Rectal smooth muscle tissue (tissue), 1 donor: ENCODE measurements around the gene ZIC4.

ENCODE experiments used
- H3K27ac ChIP-seq: one replicate; pipeline ENCODE4 v1.7.0; 2013; ENCODE audit warnings: low read depth, low read length, inconsistent platforms
- H3K27me3 ChIP-seq: one replicate; pipeline ENCODE4 v1.7.0; 2013; ENCODE audit warnings: low read length; ENCODE audit not compliant: control insufficient read depth, insufficient read depth
- H3K36me3 ChIP-seq: one replicate; pipeline ENCODE4 v1.7.0; 2013; ENCODE audit warnings: low read length; ENCODE audit not compliant: control insufficient read depth, insufficient read depth
- H3K4me1 ChIP-seq: one replicate; pipeline ENCODE4 v1.7.0; 2013; ENCODE audit warnings: low read length; ENCODE audit not compliant: control insufficient read depth, insufficient read depth
- H3K4me3 ChIP-seq: one replicate; pipeline ENCODE4 v1.7.0; 2013; ENCODE audit warnings: low read length
- H3K9ac ChIP-seq: one replicate; pipeline ENCODE4 v1.7.0; 2013; ENCODE audit warnings: low read length

The ZIC4 gene

GRCh38 chr3:147377412-147378367, 28.7 kb downstream of the ZIC4 start:
- H3K27ac ChIP-seq: no peak overlapping the region
- no peak overlapping the region for H3K4me3 ChIP-seq
- no peaks in the 10 kb centered on the region for H3K36me3 ChIP-seq
- H3K27me3 ChIP-seq: peaks cover 26% of the 10 kb centered on the region
- no peak overlapping the region for H3K9ac ChIP-seq
- no peaks in the 10 kb centered on the region for H3K4me1 ChIP-seq

GRCh38 chr3:147373301-147373700, 33.0 kb downstream of the ZIC4 start:
- no peak overlapping the region for H3K4me3 ChIP-seq
- no peaks in the 10 kb centered on the region for H3K36me3 ChIP-seq
- H3K27ac ChIP-seq: no peak overlapping the region
- no peak overlapping the region for H3K9ac ChIP-seq
- no peaks in the 10 kb centered on the region for H3K4me1 ChIP-seq
- peaks cover 36% of the 10 kb centered on the region for H3K27me3 ChIP-seq

DNA sequence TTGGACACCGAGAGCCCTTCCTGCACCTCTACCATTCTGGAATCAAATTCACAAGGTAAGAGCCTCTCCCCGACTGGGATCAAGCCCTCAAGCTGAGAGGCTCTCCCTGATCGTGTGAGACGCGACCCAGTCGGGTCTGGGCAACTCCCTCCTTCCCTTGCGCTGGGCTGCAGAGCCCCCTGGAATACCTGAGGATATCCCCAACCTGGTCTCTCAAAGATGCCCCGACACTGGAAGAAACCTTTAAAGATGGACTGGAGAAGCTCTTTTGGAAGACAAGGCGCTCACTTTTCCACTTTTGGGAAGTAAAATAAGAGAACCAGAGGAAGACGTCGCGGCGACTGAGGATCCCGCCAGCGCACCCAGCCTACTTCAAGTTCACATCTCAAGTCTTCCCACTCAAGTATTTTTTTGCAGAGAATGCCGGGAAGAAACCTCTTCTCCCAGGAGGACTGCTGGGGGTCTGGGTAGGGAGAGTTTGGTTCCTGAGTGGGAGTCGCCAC, 33.8 kb downstream of the ZIC4 start:
- H3K4me3 ChIP-seq: no peak overlapping the region
- H3K27me3 ChIP-seq: peaks cover 35% of the 10 kb centered on the region
- no peak overlapping the region for H3K9ac ChIP-seq
- H3K36me3 ChIP-seq: no peaks in the 10 kb centered on the region
- H3K4me1 ChIP-seq: no peaks in the 10 kb centered on the region
- no peak overlapping the region for H3K27ac ChIP-seq

DNA sequence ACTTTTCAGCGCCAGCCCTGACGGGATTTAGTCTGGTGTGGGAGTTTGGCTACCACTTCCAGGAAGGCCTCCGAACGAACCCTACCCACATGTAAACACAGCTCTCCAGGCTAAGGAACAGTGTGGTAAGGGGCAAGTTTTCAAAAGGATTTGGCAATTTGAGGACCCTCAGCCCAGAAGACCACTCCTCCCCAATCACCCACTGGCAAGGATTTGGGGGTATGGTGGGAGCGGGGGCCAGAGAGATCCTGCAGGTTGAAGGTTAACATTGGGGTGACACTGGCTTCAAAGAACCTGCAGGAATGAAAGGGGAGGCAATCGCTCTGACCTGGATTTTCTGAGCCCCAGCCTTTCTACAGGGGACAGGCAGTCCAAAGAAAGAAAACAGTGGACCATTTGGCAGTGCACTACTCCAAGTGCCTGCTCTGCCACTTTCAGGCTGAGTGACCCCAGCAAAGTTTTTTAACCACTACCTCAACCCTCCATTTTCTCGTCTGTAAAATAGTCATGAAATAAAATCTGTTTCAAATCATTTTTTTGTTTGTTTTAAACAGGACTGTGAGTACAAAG, 34.5 kb downstream of the ZIC4 start:
- H3K4me3 ChIP-seq: no peak overlapping the region
- H3K9ac ChIP-seq: no peak overlapping the region
- H3K27ac ChIP-seq: no peak overlapping the region
- H3K27me3 ChIP-seq: peaks cover 32% of the 10 kb centered on the region
- no peaks in the 10 kb centered on the region for H3K36me3 ChIP-seq
- no peaks in the 10 kb centered on the region for H3K4me1 ChIP-seq

- Histone ChIP-seq H3K4me3 (no peak overlapping the region), H3K27me3 (peaks cover 31% of the 10 kb centered on the region), H3K27ac (no peak overlapping the region), H3K36me3 (no peaks in the 10 kb centered on the region), H3K4me1 (no peaks in the 10 kb centered on the region), H3K9ac (no peak overlapping the region)
These were observed 35.2 kb downstream of the ZIC4 start for GRCh38 chr3:147371140-147371539.

GRCh38 chr3:147370349-147370748, 36.0 kb downstream of the ZIC4 start:
- no peak overlapping the region for H3K9ac ChIP-seq
- no peaks in the 10 kb centered on the region for H3K36me3 ChIP-seq
- no peak overlapping the region for H3K27ac ChIP-seq
- no peaks in the 10 kb centered on the region for H3K4me1 ChIP-seq
- H3K27me3 ChIP-seq: peaks cover 29% of the 10 kb centered on the region
- no peak overlapping the region for H3K4me3 ChIP-seq

GRCh38 chr3:147369661-147370123, 36.7 kb downstream of the ZIC4 start:
- H3K4me3 ChIP-seq: no peak overlapping the region

GRCh38 chr3:147369231-147369630, 37.1 kb downstream of the ZIC4 start:
- no peak overlapping the region for H3K9ac ChIP-seq
- H3K27ac ChIP-seq: no peak overlapping the region
- H3K4me1 ChIP-seq: no peaks in the 10 kb centered on the region
- H3K36me3 ChIP-seq: no peaks in the 10 kb centered on the region
- H3K27me3 ChIP-seq: peaks cover 29% of the 10 kb centered on the region
- no peak overlapping the region for H3K4me3 ChIP-seq

More at GRCh38 chr3:147369661-147370123, 36.7 kb downstream of the ZIC4 start:
- Histone ChIP-seq H3K27ac (no peak overlapping the region), H3K9ac (no peak overlapping the region), H3K36me3 (no peaks in the 10 kb centered on the region), H3K27me3 (peaks cover 29% of the 10 kb centered on the region), H3K4me1 (no peaks in the 10 kb centered on the region)

GRCh38 chr3:147368561-147369221, 37.7 kb downstream of the ZIC4 start:
- no peak overlapping the region for H3K4me3 ChIP-seq
- no peaks in the 10 kb centered on the region for H3K36me3 ChIP-seq
- H3K27ac ChIP-seq: no peak overlapping the region
- H3K27me3 ChIP-seq: peaks cover 27% of the 10 kb centered on the region
- no peak overlapping the region for H3K9ac ChIP-seq
- H3K4me1 ChIP-seq: no peaks in the 10 kb centered on the region

GRCh38 chr3:147368151-147368550, 38.2 kb downstream of the ZIC4 start:
- Histone ChIP-seq H3K27ac (no peak overlapping the region), H3K27me3 (peaks cover 25% of the 10 kb centered on the region)

DNA sequence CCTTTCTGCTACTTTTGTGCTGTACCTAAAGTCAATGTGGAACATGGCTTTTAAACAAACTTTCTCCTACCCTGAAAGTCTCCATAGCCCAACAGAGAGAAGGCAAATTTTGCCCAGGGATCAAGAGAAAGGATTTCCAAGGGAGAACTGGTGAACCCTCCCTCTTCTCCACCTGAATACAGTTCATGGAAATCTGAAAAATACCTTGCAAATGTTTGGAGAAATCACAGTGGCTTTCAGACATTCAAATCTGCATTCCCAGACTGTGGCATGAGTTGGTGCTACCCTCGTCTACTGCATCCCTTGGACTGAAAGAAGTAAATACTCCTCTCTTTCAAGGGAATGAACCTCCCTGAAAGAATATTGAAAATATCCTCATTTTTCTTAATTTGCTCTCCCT, 38.7 kb downstream of the ZIC4 start:
- Histone ChIP-seq H3K4me1 (no peaks in the 10 kb centered on the region), H3K27me3 (peaks cover 23% of the 10 kb centered on the region), H3K9ac (no peak overlapping the region), H3K36me3 (no peaks in the 10 kb centered on the region), H3K27ac (no peak overlapping the region), H3K4me3 (no peak overlapping the region)

More at GRCh38 chr3:147368151-147368550, 38.2 kb downstream of the ZIC4 start:
- no peaks in the 10 kb centered on the region for H3K36me3 ChIP-seq
- no peaks in the 10 kb centered on the region for H3K4me1 ChIP-seq
- no peak overlapping the region for H3K4me3 ChIP-seq
- H3K9ac ChIP-seq: no peak overlapping the region
